Immature natural killer cell (primary cell): ENCODE measurements around the gene APCDD1L. TPM values are rescaled to one million over a fixed set of nuclear protein-coding genes. Genes with fewer than 3 reads are reported as not detected.
"Not testable (repeated sequence)": the region's sequence is repeated elsewhere in the genome, so short reads cannot be mapped to it uniquely, and the experiment has no call there.

Experiments used
- DNase-seq, 3 donors: peaks; one replicate each; pipeline ENCODE4 v3.0.0; 2022; ENCODE audit warnings: mixed read lengths in 1 of 3
- H3K27ac Mint-ChIP-seq, 6 donors: one replicate each; pipeline ENCODE4 v1.8.0; 2020; ENCODE audit warnings: mixed read lengths in 6 of 6, mild to moderate bottlenecking in 5 of 6, inconsistent platforms in 4 of 6, moderate library complexity in 3 of 6
- H3K27me3 Mint-ChIP-seq, 3 donors: one replicate each; pipeline ENCODE4 v1.8.0; 2020 to 2021; ENCODE audit warnings: low read depth in 3 of 3, mild to moderate bottlenecking in 3 of 3, mixed read lengths in 3 of 3, moderate library complexity in 3 of 3, inconsistent platforms in 1 of 3
- H3K36me3 Mint-ChIP-seq, 3 donors: one replicate each; pipeline ENCODE4 v1.8.0; 2020; ENCODE audit warnings: mixed read lengths in 3 of 3, inconsistent platforms in 2 of 3, mild to moderate bottlenecking in 2 of 3
- H3K4me1 Mint-ChIP-seq, 2 donors: one replicate each; pipeline ENCODE4 v1.8.0; 2020; ENCODE audit warnings: inconsistent platforms in 2 of 2, mild to moderate bottlenecking in 2 of 2, mixed read lengths in 2 of 2, moderate library complexity in 1 of 2
- H3K4me3 Mint-ChIP-seq, 5 donors: one replicate each; pipeline ENCODE4 v1.8.0; 2020; ENCODE audit warnings: mild to moderate bottlenecking in 5 of 5, mixed read lengths in 5 of 5, inconsistent platforms in 3 of 5, moderate library complexity in 3 of 5
- H3K9me3 Mint-ChIP-seq, 6 donors: one replicate each; pipeline ENCODE4 v1.8.0; 2020; ENCODE audit warnings: mild to moderate bottlenecking in 6 of 6, mixed read lengths in 6 of 6, inconsistent platforms in 4 of 6, moderate library complexity in 3 of 6
- polyA plus RNA-seq, 3 donors: library from polyadenylated mRNA; unstranded; fragments of 300-500 nt; fragmentation: Illumina TruSeq; gene quantifications; one replicate each; pipeline ENCODE4 v1.2.3, GENCODE V29; 2021

APCDD1L gene
- polyA plus RNA-seq, 3 donors from 2014 or later = not detected

GRCh38 chr20:58514321-58515232 lies 622 bp downstream of the APCDD1L start:
- H3K4me1 Mint-ChIP-seq = no peaks in the 10 kb centered on the region

GRCh38 chr20:58513580-58514285 lies 1.5 kb downstream of the APCDD1L start:
- no peaks in the 10 kb centered on the region for H3K4me1 Mint-ChIP-seq
- no peaks in the 10 kb centered on the region for H3K9me3 Mint-ChIP-seq
- H3K36me3 Mint-ChIP-seq = no peaks in the 10 kb centered on the region
- peaks cover 4 to 9% (median 5%) of the 10 kb centered on the region in 3 donors for H3K27me3 Mint-ChIP-seq
- H3K27ac Mint-ChIP-seq = no peak overlapping the region
- no peak for DNase-seq
- H3K4me3 Mint-ChIP-seq = no peak overlapping the region

More at GRCh38 chr20:58514321-58515232, 622 bp downstream of the APCDD1L start:
- Mint-ChIP-seq H3K9me3 (no peaks in the 10 kb centered on the region), H3K27me3 (peaks cover 4 to 9% (median 5%) of the 10 kb centered on the region in 3 donors), H3K27ac (no peak overlapping the region), H3K4me3 (no peak overlapping the region), H3K36me3 (no peaks in the 10 kb centered on the region)
- no peak for DNase-seq

DNA sequence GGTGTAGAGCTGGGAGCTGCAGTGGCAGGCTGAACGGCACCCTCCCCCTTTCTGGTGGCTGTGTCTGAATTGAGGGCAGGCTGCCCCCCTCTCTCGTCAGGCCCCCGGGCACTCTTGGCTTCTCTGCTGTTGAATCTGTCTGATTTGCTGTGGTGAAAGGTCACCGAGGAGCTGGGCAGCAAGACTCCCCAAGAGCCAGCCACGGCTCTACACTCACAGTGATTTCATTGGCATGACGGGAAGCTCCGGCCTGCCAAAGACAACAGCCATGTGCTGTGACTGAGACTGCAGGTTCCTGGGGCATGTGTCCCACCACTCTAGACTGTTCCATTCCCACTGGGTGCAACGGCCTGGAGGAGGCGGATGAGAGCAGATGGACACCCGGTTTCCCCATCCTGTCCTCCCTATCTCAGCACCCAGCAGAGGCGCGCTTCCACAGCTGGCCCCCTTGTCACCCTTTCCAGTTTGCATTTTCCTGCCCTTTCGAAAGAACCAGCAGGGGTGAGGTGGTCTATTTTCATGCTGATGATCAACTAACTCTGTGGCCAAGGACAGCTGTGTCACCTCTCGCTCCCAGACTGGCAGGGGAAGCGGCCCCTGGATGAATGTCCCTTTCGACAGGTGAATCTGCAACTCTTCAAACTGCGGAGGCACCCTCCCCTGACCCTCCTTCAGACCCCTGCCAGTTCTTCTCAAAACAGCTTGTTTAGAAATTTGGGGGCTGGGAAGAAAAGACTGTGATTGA lies 2.2 kb downstream of the APCDD1L start:
- H3K27me3 Mint-ChIP-seq = peaks cover 4 to 9% (median 5%) of the 10 kb centered on the region in 3 donors
- no peaks in the 10 kb centered on the region for H3K36me3 Mint-ChIP-seq
- H3K27ac Mint-ChIP-seq = no peak overlapping the region
- H3K9me3 Mint-ChIP-seq = no peaks in the 10 kb centered on the region
- no peak overlapping the region for H3K4me3 Mint-ChIP-seq
- DNase-seq = no peak
- H3K4me1 Mint-ChIP-seq = no peaks in the 10 kb centered on the region

- H3K27ac Mint-ChIP-seq = no peak overlapping the region
- peaks cover 0 to 4% (median 1%) of the 10 kb centered on the region in 6 donors for H3K9me3 Mint-ChIP-seq
- no peaks in the 10 kb centered on the region for H3K36me3 Mint-ChIP-seq
- H3K27me3 Mint-ChIP-seq = peaks cover 4 to 5% (median 5%) of the 10 kb centered on the region in 3 donors
- H3K4me3 Mint-ChIP-seq = no peak overlapping the region
- DNase-seq = no peak
- H3K4me1 Mint-ChIP-seq = no peaks in the 10 kb centered on the region
Measured at GRCh38 chr20:58511861-58512260, 3.3 kb downstream of the APCDD1L start.

DNA sequence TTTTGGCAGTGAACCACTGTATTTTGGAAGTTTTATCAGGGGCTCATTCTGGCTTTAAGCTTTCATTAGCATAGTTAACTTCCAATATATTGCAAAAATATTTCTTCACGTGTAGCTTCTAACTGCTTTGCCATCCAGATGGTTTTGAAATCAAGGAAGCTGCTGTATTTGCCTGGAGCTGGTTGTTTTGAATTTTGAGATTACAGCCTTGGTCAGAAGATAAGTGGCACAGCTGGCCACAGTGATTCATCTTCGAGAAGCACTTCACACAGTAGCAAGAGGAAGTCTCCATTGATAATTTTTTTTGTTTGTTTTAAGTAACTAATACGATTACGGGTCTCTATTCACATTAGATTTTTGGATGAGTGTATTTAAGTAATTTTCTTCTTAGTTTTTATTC lies 3.8 kb downstream of the APCDD1L start:
- H3K4me1 Mint-ChIP-seq = no peaks in the 10 kb centered on the region
- H3K4me3 Mint-ChIP-seq = no peak overlapping the region
- no peaks in the 10 kb centered on the region for H3K36me3 Mint-ChIP-seq

DNA sequence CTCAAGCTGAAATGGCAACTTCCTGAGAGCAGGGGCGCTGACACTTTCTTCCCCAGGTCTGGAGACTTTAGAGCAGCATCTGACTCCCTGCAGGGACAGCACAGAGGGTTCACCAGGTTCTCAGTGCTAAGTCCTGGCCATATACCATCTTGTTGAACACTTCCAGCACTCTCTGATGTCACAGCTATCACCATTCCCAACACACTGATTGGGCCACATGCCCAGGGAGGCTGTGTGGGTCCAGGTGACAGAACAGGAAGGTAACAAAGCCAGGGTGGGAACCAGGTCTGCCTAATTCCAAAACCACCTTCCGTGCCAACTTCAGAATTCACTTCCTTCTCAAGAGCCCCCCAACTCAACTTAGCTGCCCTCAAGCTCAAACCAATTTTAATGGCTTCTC lies 4.3 kb downstream of the APCDD1L start:
- H3K27me3 Mint-ChIP-seq = peaks cover 4 to 5% (median 5%) of the 10 kb centered on the region in 3 donors
- no peak overlapping the region for H3K27ac Mint-ChIP-seq
- peaks cover 0 to under 1% (median 0%) of the 10 kb centered on the region in 3 donors for H3K36me3 Mint-ChIP-seq
- no peaks in the 10 kb centered on the region for H3K4me1 Mint-ChIP-seq
- no peak overlapping the region for H3K4me3 Mint-ChIP-seq
- peaks cover 0 to 11% (median 4%) of the 10 kb centered on the region in 6 donors for H3K9me3 Mint-ChIP-seq
- no peak for DNase-seq

More for the DNA sequence above, 3.8 kb downstream of the APCDD1L start:
- Mint-ChIP-seq H3K27ac (no peak overlapping the region), H3K27me3 (peaks cover 4 to 5% (median 5%) of the 10 kb centered on the region in 3 donors), H3K9me3 (peaks cover 0 to 7% (median 2%) of the 10 kb centered on the region in 6 donors)
- DNase-seq = no peak

GRCh38 chr20:58508762-58509395 lies 6.3 kb downstream of the APCDD1L start:
- H3K36me3 Mint-ChIP-seq = peaks cover 0 to 6% (median 3%) of the 10 kb centered on the region in 3 donors
- DNase-seq = no peak
- no peak overlapping the region for H3K4me3 Mint-ChIP-seq
- H3K27ac Mint-ChIP-seq = no peak overlapping the region
- peaks cover 2 to 4% (median 4%) of the 10 kb centered on the region in 3 donors for H3K27me3 Mint-ChIP-seq
- no peaks in the 10 kb centered on the region for H3K4me1 Mint-ChIP-seq
- H3K9me3 Mint-ChIP-seq = peaks cover 5 to 21% (median 9%) of the 10 kb centered on the region in 6 donors

- not testable (repeated sequence) for DNase-seq, H3K36me3 Mint-ChIP-seq, H3K27ac Mint-ChIP-seq, H3K4me3 Mint-ChIP-seq, H3K27me3 Mint-ChIP-seq, H3K4me1 Mint-ChIP-seq
- peaks cover 5 to 21% (median 9%) of the 10 kb centered on the region in 6 donors for H3K9me3 Mint-ChIP-seq
Measured at GRCh38 chr20:58506999-58507398, 8.2 kb downstream of the APCDD1L start.

- no peaks in the 10 kb centered on the region for H3K4me1 Mint-ChIP-seq
- H3K36me3 Mint-ChIP-seq = peaks cover 0 to 8% (median 6%) of the 10 kb centered on the region in 3 donors
- DNase-seq = no peak
- peaks cover 4 to 7% (median 7%) of the 10 kb centered on the region in 3 donors for H3K27me3 Mint-ChIP-seq
- H3K9me3 Mint-ChIP-seq = peaks cover 5 to 21% (median 9%) of the 10 kb centered on the region in 6 donors
- H3K27ac Mint-ChIP-seq = no peak overlapping the region
- H3K4me3 Mint-ChIP-seq = no peak overlapping the region
Measured at GRCh38 chr20:58504566-58504965, 10.6 kb downstream of the APCDD1L start.

GRCh38 chr20:58503668-58504067 lies 11.5 kb downstream of the APCDD1L start:
- Mint-ChIP-seq H3K36me3 (peaks cover 0 to 8% (median 6%) of the 10 kb centered on the region in 3 donors), H3K4me3 (no peak overlapping the region), H3K4me1 (no peaks in the 10 kb centered on the region), H3K27me3 (peaks cover 4 to 7% (median 7%) of the 10 kb centered on the region in 3 donors), H3K9me3 (peaks cover 5 to 21% (median 9%) of the 10 kb centered on the region in 6 donors), H3K27ac (no peak overlapping the region)
- DNase-seq = no peak

DNA sequence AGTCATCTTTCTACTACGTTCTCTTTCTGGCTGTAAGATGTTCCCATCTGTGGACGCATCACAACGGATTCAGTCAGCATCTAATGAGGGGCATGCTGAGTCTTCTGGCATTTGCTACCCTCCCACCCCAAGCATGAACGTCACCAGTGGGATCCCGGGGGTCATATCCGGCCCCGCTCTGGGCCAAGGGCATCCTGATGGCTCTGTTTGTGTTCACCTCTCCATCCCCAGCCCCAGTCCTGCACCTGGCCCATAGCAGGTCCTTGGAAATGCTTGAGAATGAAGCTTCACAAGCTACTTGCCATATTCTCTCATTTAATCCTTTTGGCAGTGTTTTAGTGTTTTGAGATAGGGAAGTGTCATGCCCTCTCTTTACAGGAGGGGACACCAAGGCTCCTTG lies 14.9 kb downstream of the APCDD1L start:
- Mint-ChIP-seq H3K27me3 (peaks cover under 1 to 7% (median 6%) of the 10 kb centered on the region in 3 donors), H3K27ac (no peak overlapping the region), H3K9me3 (peaks cover 0 to 7% (median 3%) of the 10 kb centered on the region in 6 donors), H3K4me3 (no peak overlapping the region), H3K36me3 (peaks cover 0 to 8% (median 0%) of the 10 kb centered on the region in 3 donors), H3K4me1 (no peaks in the 10 kb centered on the region)
- DNase-seq = no peak

DNA sequence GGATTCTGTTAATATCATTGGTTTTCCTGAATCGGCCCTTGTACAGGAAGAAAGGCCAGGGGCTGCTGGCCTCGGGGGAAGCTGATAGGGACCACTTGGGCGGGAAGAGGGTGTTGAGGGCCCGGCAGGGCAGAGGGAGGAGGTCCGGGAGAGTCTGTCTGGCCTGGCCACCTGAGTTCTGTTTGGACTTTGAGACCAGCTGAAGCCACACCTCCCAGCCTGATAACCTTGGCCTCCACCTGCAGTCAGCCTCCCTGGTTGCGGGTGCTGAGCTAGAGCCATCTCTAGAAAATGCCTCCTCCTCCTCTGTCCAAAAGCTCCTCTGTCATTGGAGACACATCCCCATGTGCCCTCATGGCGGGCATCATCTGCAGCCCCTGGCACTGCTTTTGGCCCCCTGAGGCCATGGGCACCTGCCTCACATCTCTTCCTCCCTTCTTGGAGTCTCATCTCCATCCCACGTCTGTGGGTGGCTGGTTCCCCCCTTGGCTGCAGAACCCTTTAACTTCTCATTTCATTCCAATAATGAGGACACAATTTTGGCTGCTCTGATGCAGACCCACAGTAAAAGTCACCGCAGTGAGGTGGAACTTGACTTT lies 16.6 kb downstream of the APCDD1L start:
- no peaks in the 10 kb centered on the region for H3K4me1 Mint-ChIP-seq
- peaks cover 0 to 5% (median 0%) of the 10 kb centered on the region in 3 donors for H3K36me3 Mint-ChIP-seq
- no peak overlapping the region for H3K27ac Mint-ChIP-seq
- peaks cover 0 to 6% (median 6%) of the 10 kb centered on the region in 3 donors for H3K27me3 Mint-ChIP-seq
- no peak for DNase-seq
- no peaks in the 10 kb centered on the region for H3K9me3 Mint-ChIP-seq
- no peak overlapping the region for H3K4me3 Mint-ChIP-seq
